ENCODE data around the gene EXD3.

- TF ChIP-seq EZH2 (optimal IDR thresholded peaks at IDR 0.05; ENCODE audit: low read depth, low read length) = no peak
- no peak for TF ChIP-seq CTCF (IDR thresholded peaks at IDR 0.05; ENCODE audit: low read length)
- no peak for TF ChIP-seq EZH2phosphoT487 (IDR thresholded peaks at IDR 0.05; ENCODE audit: low read length)
Observed at GRCh38 chr9:137294681-137295237, 128.2 kb downstream of the EXD3 start.
